GM12865 (cell line): ENCODE data around the gene MEG3.

ENCODE experiments used
- DNase-seq: peaks from one replicate; pipeline ENCODE4 v3.0.0; 2010; ENCODE audit warnings: low read depth
- H3K4me3 ChIP-seq: 2 replicates; pipeline ENCODE4 v1.5.1; 2011; ENCODE audit warnings: mild to moderate bottlenecking, low read depth, low read length, control low read depth
- CTCF ChIP-seq: IDR thresholded peaks from 2 replicates; pipeline ENCODE4 v1.5.1; 2011; ENCODE audit warnings: low read length, control low read depth, low read depth, inconsistent platforms; ENCODE audit not compliant: insufficient read depth; ENCODE audit errors: missing control alignments

The MEG3 gene

DNA sequence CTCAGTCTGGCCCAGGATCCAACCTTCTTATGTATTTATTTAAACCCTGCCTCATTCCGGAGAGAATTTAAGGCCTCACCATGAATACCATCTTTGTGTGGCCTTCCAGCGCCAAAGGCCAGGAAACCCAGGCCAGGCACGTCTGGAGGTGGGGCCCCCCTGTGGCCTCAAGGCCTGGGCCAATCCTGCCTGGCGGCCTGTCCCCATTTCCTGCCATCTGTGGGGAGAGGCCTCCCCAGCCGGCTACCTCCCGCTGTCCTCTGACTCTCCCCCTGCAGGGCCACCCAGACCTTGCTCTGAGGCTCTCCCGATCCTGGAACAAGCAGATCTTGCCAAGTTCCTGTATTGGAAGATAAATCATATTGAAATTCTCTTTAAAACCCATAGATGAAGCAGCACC is 37.4 kb upstream of the MEG3 start:
- no peak for TF ChIP-seq CTCF
- no peak for DNase-seq
- no peak overlapping the region for H3K4me3 ChIP-seq

DNA sequence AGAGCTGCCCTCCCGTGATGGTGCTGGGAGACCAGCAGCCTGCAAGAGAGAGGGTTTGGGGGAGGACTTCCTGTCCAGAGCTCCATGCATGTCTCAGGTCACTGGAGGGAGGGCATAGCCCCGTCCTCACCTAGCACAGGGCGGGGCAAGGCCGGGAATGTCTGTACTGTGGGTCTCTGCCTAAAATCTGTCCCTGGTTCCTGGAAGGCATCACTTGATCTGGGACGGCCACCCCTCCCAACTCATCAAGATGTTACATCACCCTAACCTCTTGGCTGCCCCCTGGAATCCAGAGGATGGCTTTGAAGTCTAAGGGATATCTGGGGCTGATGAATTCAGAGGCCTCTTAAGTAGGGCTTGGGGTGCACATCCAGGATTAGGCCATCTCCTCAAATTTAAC is 37.0 kb upstream of the MEG3 start:
- no peak for TF ChIP-seq CTCF
- no peak for DNase-seq
- H3K4me3 ChIP-seq: no peak overlapping the region

- no peak for TF ChIP-seq CTCF
- no peak overlapping the region for H3K4me3 ChIP-seq
- DNase-seq: no peak
These were observed 36.2 kb upstream of the MEG3 start for GRCh38 chr14:100789460-100790417.

- TF ChIP-seq CTCF: no peak
- DNase-seq: no peak
- H3K4me3 ChIP-seq: no peak overlapping the region
These were observed 35.2 kb upstream of the MEG3 start for GRCh38 chr14:100790502-100791347.

- DNase-seq: no peak
- no peak overlapping the region for H3K4me3 ChIP-seq
- no peak for TF ChIP-seq CTCF
These were observed 34.6 kb upstream of the MEG3 start for GRCh38 chr14:100791348-100791735.

DNA sequence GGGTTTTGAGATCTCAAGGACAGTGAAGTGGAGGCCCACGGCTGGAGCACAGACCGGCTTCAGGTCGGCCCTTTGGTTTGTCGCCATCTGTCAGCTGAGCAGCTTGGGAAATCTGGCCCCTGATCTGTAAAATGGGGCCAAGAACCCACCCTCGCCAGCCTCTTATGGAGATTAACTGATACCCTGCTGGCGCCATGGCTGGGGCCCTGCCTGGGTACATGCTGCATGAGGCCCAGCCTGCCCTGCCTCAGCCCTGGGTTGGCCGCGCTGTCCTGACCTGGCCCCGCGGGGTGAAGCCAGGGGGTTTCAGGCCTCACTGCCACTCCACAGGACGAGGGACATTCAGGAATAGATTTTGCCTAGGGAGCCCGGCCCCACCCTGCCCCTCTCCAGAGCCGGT is 33.9 kb upstream of the MEG3 start:
- DNase-seq: no peak
- H3K4me3 ChIP-seq: no peak overlapping the region

More for the DNA sequence above, 33.9 kb upstream of the MEG3 start:
- TF ChIP-seq CTCF: no peak
